Measurements from ENCODE around the gene TMEM98. TPM values are rescaled to one million over a fixed set of nuclear protein-coding genes. Genes with fewer than 3 reads are reported as not detected.

Gene TMEM98
- total RNA-seq (2011; cell fraction: chromatin; rRNA removed; ENCODE audit: low replicate concordance) = 71.8 and 172 TPM in 2 replicates
- total RNA-seq (2011; cell fraction: nucleolus; rRNA removed) = 232 and 247 TPM in 2 replicates
- 162 and 166 TPM in 2 replicates for total RNA-seq (2011; cell fraction: nucleoplasm; rRNA removed)
- total RNA-seq (2014; rRNA removed) (51.6 and 66.7 TPM in 2 replicates), total RNA-seq (2014; rRNA removed; fragmentation: Illumina TruSeq; extraction: Trizol) (29.8 and 38.8 TPM in 2 replicates), total RNA-seq (2015; rRNA removed; fragmentation: Illumina TruSeq; extraction: Trizol) (33.1 and 33.5 TPM in 2 replicates), total RNA-seq (2021) (58.4 and 60.2 TPM in 2 replicates), polyA plus RNA-seq (2011; rRNA removed) (85.5 and 164 TPM in 2 replicates), polyA plus RNA-seq (2014; fragmentation: Illumina TruSeq; extraction: Trizol) (75.8 and 87.3 TPM in 2 replicates), polyA plus RNA-seq (2014; fragmentation: Nextera tagmentation; extraction: Ambion mirVana) (100 to 1,000 TPM; 112 to 115 TPM), polyA plus RNA-seq (2014; rRNA removed) (84.7 and 92.1 TPM in 2 replicates), polyA minus RNA-seq (2011; rRNA and poly(A)+ RNA removed) (48.5 and 125 TPM in 2 replicates), Bru-seq, nascent RNA (percentile 69 among the genes with signal in this experiment), BruChase-seq, experiment 1, labeled RNA remaining after a 2-hour chase (percentile 65 among the genes with signal in this experiment), BruChase-seq, experiment 2, labeled RNA remaining after a 6-hour chase (percentile 64 among the genes with signal in this experiment)
- polyA plus RNA-seq (2011; cell fraction: cytosol; rRNA removed) = 167 and 362 TPM in 2 replicates
- 87.5 and 178 TPM in 2 replicates for polyA plus RNA-seq (2011; cell fraction: nucleus; rRNA removed)
- 75.0 and 83.8 TPM in 2 replicates for polyA plus RNA-seq (2012)
- 32.2 and 69.1 TPM in 2 replicates for polyA minus RNA-seq (2011; cell fraction: cytosol; rRNA and poly(A)+ RNA removed)
- 18.9 and 23.7 TPM in 2 replicates for polyA minus RNA-seq (2011; cell fraction: nucleus; rRNA and poly(A)+ RNA removed)
- long read RNA-seq, experiment 1, full-length matches to known transcripts = 127 of 158 reads
- long read RNA-seq, experiment 1, partial matches to known transcripts = 18 of 158 reads
- long read RNA-seq, experiment 1, other reads (novel, unspliced or antisense) = 13 of 158 reads
- long read RNA-seq, experiment 2, full-length matches to known transcripts = 32 of 69 reads
- long read RNA-seq, experiment 2, partial matches to known transcripts = 13 of 69 reads
- long read RNA-seq, experiment 2, other reads (novel, unspliced or antisense) = 24 of 69 reads
- long read RNA-seq, experiment 3, full-length matches to known transcripts = 63 of 75 reads
- long read RNA-seq, experiment 3, partial matches to known transcripts = 2 of 75 reads
- long read RNA-seq, experiment 3, other reads (novel, unspliced or antisense) = 10 of 75 reads

- no TSS peak for BruUV-seq (replicated peaks)
- Histone ChIP-seq H3K9me1 (ENCODE audit: control insufficient read depth, insufficient read depth, low read length) (no peaks in the 10 kb centered on the region), H3K9me3 (replicated peaks; ENCODE audit: control insufficient read depth, insufficient read depth, low read depth, low read length) (no peaks in the 10 kb centered on the region), H3K9ac (ENCODE audit: insufficient read depth in 1 of 2, low read depth in 2 of 2, low read length in 2 of 2) (peak within 1 kb of the TSS; percentile 91 to 94), H2AFZ (ENCODE audit: low read depth, low read length) (peak within 1 kb of the TSS; percentile 91), H3K79me2 (ENCODE audit: control insufficient read depth, insufficient read depth, low read length) (peaks cover 18% of the 10 kb centered on the region; the same call in 2 of the 3 replicates), H4K20me1 (replicated peaks; ENCODE audit: control insufficient read depth, insufficient read depth, low read length) (no peaks in the 10 kb centered on the region), H3K4me2 (ENCODE audit: insufficient read depth, low read length) (peak within 1 kb of the TSS; percentile 99), H3K4me3 (peak within 1 kb of the TSS; percentile 69), H3K36me3 (ENCODE audit: control insufficient read depth, insufficient read depth, low read length) (peaks cover 12% of the 10 kb centered on the region; the same call in 1 of the 3 replicates), H3K4me1 (replicated peaks in 1 of 2; ENCODE audit: control insufficient read depth in 2 of 2, insufficient read depth in 2 of 2, low read length in 2 of 2) (peaks cover 22 to 23% of the 10 kb centered on the region in 2 experiments; a peak in 4 of 5 replicates), H3K27me3 (ENCODE audit: control insufficient read depth in 2 of 2, insufficient read depth in 2 of 2, low read length in 2 of 2) (no peaks in the 10 kb centered on the region), H3K27ac (ENCODE audit: extremely low read depth, low read depth, low read length) (peak within 1 kb of the TSS; percentile 69)
- intact Hi-C loops (cut with micrococcal nuclease) (no loop called here), in situ Hi-C loops (cut with MboI) (no loop called here)
- 1% methylated on average over 29 of the region's 99 CpGs for WGBS (ENCODE audit: insufficient coverage, low coverage, missing lambda C conversion rate)
- ChIA-PET POLR2A (interaction anchor here (0.6 to 5.8 kb wide), 8 partner anchors 12 to 273 kb away, joined by 3 to 26 read pairs (median 5); partner anchors contain the start of gene MYO1D), CTCF (ENCODE audit: low intra/inter-chr PET ratio) (no interaction called here)
- FAIRE-seq (no peak), ATAC-seq (peak; percentile 73), DNase-seq (ENCODE audit: extremely low read depth in 1 of 4, low spot score in 3 of 4) (peak; percentile 45 to 84 (median 67))
- TF ChIP-seq POLR2G (IDR thresholded peaks at IDR 0.05; ENCODE audit: low read depth, low read length) (peak; percentile 82), ZNF445 (CRISPR knock-in tag; IDR thresholded peaks at IDR 0.05; ENCODE audit: low read depth) (no peak), ZNF395 (CRISPR knock-in tag; IDR thresholded peaks at IDR 0.05) (0 out of 2 replicates have a peak, but pooled peaks have one; percentile 42), KAT7 (CRISPR knock-in tag; IDR thresholded peaks at IDR 0.05; ENCODE audit: borderline replicate concordance) (no peak), RBFOX2 (IDR thresholded peaks at IDR 0.05; ENCODE audit: low read depth, low read length) (peak; percentile 65), ZNF277 (CRISPR knock-in tag; IDR thresholded peaks at IDR 0.05; ENCODE audit: borderline replicate concordance) (no peak), CREBBP (IDR thresholded peaks at IDR 0.05; ENCODE audit: low read depth, low read length) (no peak), CXXC5 (CRISPR knock-in tag; IDR thresholded peaks at IDR 0.05) (no peak; the same call in 1 of the 2 replicates), ZNF639 (CRISPR knock-in tag; conservative IDR thresholded peaks at IDR 0.05 in 1 of 2, IDR thresholded peaks at IDR 0.05 in 1 of 2) (0 out of 4 replicates have a peak, but pooled peaks of 1 of the 2 experiments have one; percentile 55)
These were observed at the start of gene TMEM98 for GRCh38 chr17:32927724-32928585. Gene TMEM98 (plus strand): TSS chr17:32928153. CDS start chr17:32931529, 3,376 bp downstream.

Measured in K562 (cell line).